OCI-LY7 (cell line): ENCODE measurements around the gene PRRX2. TPM values are rescaled to one million over a fixed set of nuclear protein-coding genes. Genes with fewer than 3 reads are reported as not detected.

Experiments
- BruUV-seq: library from RNA; stranded (reverse); fragments of 400-500 nt; replicated peaks from 2 replicates; lab custom pipeline; 2021; lab: Mats Ljungman, UMichigan
- CTCF ChIA-PET: fragments of 300-600 bp; sonication (Branson Sonifier 250); formaldehyde crosslinking; loops from one replicate; lab custom pipeline; 2022; ENCODE audit warnings: antibody characterized with exemption; ENCODE audit not compliant: unreplicated experiment; lab: Charles Lee
- POLR2A ChIA-PET: fragments of 300-600 bp; sonication (Branson Sonifier 250); formaldehyde crosslinking; loops from one replicate; lab custom pipeline; 2022; ENCODE audit warnings: antibody characterized with exemption; lab: Charles Lee
- DNase-seq: peaks from one replicate; pipeline ENCODE4 v3.0.0-alpha.2; 2015; ENCODE audit warnings: low spot score
- H2AFZ ChIP-seq: fragments of 200-600 bp; sonication (generic), shearing (Covaris generic); 2 replicates; pipeline ENCODE4 v1.6.1; 2014; ENCODE audit warnings: mild to moderate bottlenecking, antibody characterized with exemption, low read length, moderate library complexity
- H3K27ac ChIP-seq: fragments of 200-600 bp; sonication (generic); 2 replicates; pipeline ENCODE4 v1.5.1; 2014; ENCODE audit warnings: mixed run types, low read depth, mild to moderate bottlenecking, moderate library complexity, low read length, inconsistent platforms; ENCODE audit not compliant: poor library complexity, severe bottlenecking
- H3K36me3 ChIP-seq: fragments of 200-600 bp; sonication (generic); 2 replicates; pipeline ENCODE4 v1.6.1; 2014; ENCODE audit warnings: mild to moderate bottlenecking, antibody characterized with exemption, low read length, moderate library complexity, mixed read lengths; ENCODE audit not compliant: insufficient read depth
- H3K4me1 ChIP-seq: fragments of 200-600 bp; sonication (generic); 2 replicates; pipeline ENCODE4 v1.5.1; 2014; ENCODE audit warnings: mild to moderate bottlenecking, low read length; ENCODE audit not compliant: insufficient read depth, poor library complexity, severe bottlenecking
- H3K4me2 ChIP-seq: fragments of 200-600 bp; sonication (generic); 2 replicates; pipeline ENCODE4 v1.6.1; 2014; ENCODE audit warnings: mild to moderate bottlenecking, low read length
- H3K4me3 ChIP-seq: fragments of 200-600 bp; sonication (generic); 2 replicates; pipeline ENCODE4 v1.5.1; 2014; ENCODE audit warnings: mild to moderate bottlenecking, low read depth, low read length; ENCODE audit not compliant: poor library complexity, severe bottlenecking
- H3K79me2 ChIP-seq: fragments of 200-600 bp; sonication (generic); 2 replicates; pipeline ENCODE4 v1.6.1; 2016; ENCODE audit warnings: low read depth, mild to moderate bottlenecking, low read length, moderate library complexity, mixed read lengths; ENCODE audit not compliant: insufficient read depth
- H3K9me2 ChIP-seq: fragments of 200-600 bp; sonication (generic); 2 replicates; pipeline ENCODE4 v1.6.1; 2016; ENCODE audit warnings: mild to moderate bottlenecking, low read length, mixed read lengths; ENCODE audit not compliant: insufficient read depth
- H3K9me3 ChIP-seq: fragments of 200-600 bp; sonication (generic); 2 replicates; pipeline ENCODE4 v1.6.1; 2014; ENCODE audit warnings: mild to moderate bottlenecking, mixed run types, low read length, mixed read lengths
- H4K20me1 ChIP-seq: fragments of 200-600 bp; sonication (generic); 2 replicates; pipeline ENCODE4 v1.6.1; 2014; ENCODE audit warnings: mild to moderate bottlenecking, antibody characterized with exemption, low read length, moderate library complexity, mixed read lengths; ENCODE audit not compliant: insufficient read depth
- CTCF ChIP-seq: fragments of 200-600 bp; sonication (generic); conservative IDR thresholded peaks from 2 replicates; pipeline ENCODE4 v1.5.1; 2014; ENCODE audit warnings: mild to moderate bottlenecking, antibody characterized with exemption, low read length, moderate library complexity, mixed read lengths
- EZH2phosphoT487 ChIP-seq: fragments of 200-600 bp; sonication (generic); IDR thresholded peaks from 2 replicates; pipeline ENCODE4 v1.6.1; 2018; ENCODE audit warnings: low read depth, borderline replicate concordance, mild to moderate bottlenecking, mixed run types, antibody characterized with exemption, low read length, moderate library complexity, mixed read lengths
- intact Hi-C: fragments of 100-400 bp; cut with micrococcal nuclease; formaldehyde crosslinking; loops from one replicate; pipeline ENCODE4 v1.10.0; 2022; ENCODE audit not compliant: unreplicated experiment
- total RNA-seq, 2 experiments: library from RNA; depleted of rRNA in 1 of 2; stranded (reverse); fragments of >200 nt in 1 of 2; shearing (Covaris generic) in 1 of 2; gene quantifications; 2 replicates each; pipeline ENCODE4 v1.2.3, GENCODE V29; 2014 to 2022

The PRRX2 gene
- total RNA-seq, 2 experiments from 2014 or later = not detected

- no peak for TF ChIP-seq EZH2phosphoT487
- CTCF ChIA-PET = no interaction called here
- BruUV-seq = no TSS peak
Observed at GRCh38 chr9:129710169-129710453, 44.7 kb downstream of the PRRX2 start.

GRCh38 chr9:129712634-129713401, 47.4 kb downstream of the PRRX2 start:
- BruUV-seq = no TSS peak
- Histone ChIP-seq H3K9me2 (no peaks in the 10 kb centered on the region), H3K4me1 (peaks cover 10% of the 10 kb centered on the region), H3K79me2 (no peaks in the 10 kb centered on the region), H4K20me1 (no peaks in the 10 kb centered on the region), H3K4me2 (no peak overlapping the region), H3K36me3 (no peaks in the 10 kb centered on the region), H3K9me3 (no peaks in the 10 kb centered on the region), H3K4me3 (no peak overlapping the region), H2AFZ (no peak overlapping the region), H3K27ac (no peak overlapping the region)
- CTCF ChIA-PET = no interaction called here
- no peak for DNase-seq
- POLR2A ChIA-PET = no interaction called here
- intact Hi-C loops = no loop called here
- TF ChIP-seq CTCF = no peak
- no peak for TF ChIP-seq EZH2phosphoT487

More at GRCh38 chr9:129710169-129710453, 44.7 kb downstream of the PRRX2 start:
- H3K79me2 ChIP-seq = no peaks in the 10 kb centered on the region
- H4K20me1 ChIP-seq = no peaks in the 10 kb centered on the region
- H3K27ac ChIP-seq = no peak overlapping the region
- H3K36me3 ChIP-seq = no peaks in the 10 kb centered on the region
- no peak overlapping the region for H2AFZ ChIP-seq
- POLR2A ChIA-PET = no interaction called here
- no peak overlapping the region for H3K4me2 ChIP-seq
- peaks cover 10% of the 10 kb centered on the region for H3K4me1 ChIP-seq
- intact Hi-C loops = no loop called here
- H3K9me3 ChIP-seq = no peaks in the 10 kb centered on the region
- DNase-seq = no peak
- H3K4me3 ChIP-seq = no peak overlapping the region
- H3K9me2 ChIP-seq = no peaks in the 10 kb centered on the region

GRCh38 chr9:129713402-129713679, 47.9 kb downstream of the PRRX2 start:
- H3K36me3 ChIP-seq = no peaks in the 10 kb centered on the region
- H3K4me2 ChIP-seq = no peak overlapping the region
- H3K9me2 ChIP-seq = no peaks in the 10 kb centered on the region
- H3K4me3 ChIP-seq = no peak overlapping the region
- no peaks in the 10 kb centered on the region for H4K20me1 ChIP-seq
- TF ChIP-seq EZH2phosphoT487 = no peak
- TF ChIP-seq CTCF = no peak
- no peak overlapping the region for H2AFZ ChIP-seq
- POLR2A ChIA-PET = no interaction called here
- H3K9me3 ChIP-seq = no peaks in the 10 kb centered on the region
- no peaks in the 10 kb centered on the region for H3K79me2 ChIP-seq
- intact Hi-C loops = no loop called here
- peaks cover 10% of the 10 kb centered on the region for H3K4me1 ChIP-seq
- H3K27ac ChIP-seq = no peak overlapping the region
- no peak for DNase-seq
- no TSS peak for BruUV-seq
- CTCF ChIA-PET = no interaction called here
